Activated effector memory CD4-positive, alpha-beta T cell treated with anti-CD3 and anti-CD28 coated beads, Interleukin-2, amount 50 U/mL, for 16 hours (primary cell): ENCODE results near the gene UBE2B.

Source experiments
- DNase-seq: peaks from one replicate; pipeline ENCODE4 v3.0.0-alpha.2; 2020

The UBE2B gene

DNA sequence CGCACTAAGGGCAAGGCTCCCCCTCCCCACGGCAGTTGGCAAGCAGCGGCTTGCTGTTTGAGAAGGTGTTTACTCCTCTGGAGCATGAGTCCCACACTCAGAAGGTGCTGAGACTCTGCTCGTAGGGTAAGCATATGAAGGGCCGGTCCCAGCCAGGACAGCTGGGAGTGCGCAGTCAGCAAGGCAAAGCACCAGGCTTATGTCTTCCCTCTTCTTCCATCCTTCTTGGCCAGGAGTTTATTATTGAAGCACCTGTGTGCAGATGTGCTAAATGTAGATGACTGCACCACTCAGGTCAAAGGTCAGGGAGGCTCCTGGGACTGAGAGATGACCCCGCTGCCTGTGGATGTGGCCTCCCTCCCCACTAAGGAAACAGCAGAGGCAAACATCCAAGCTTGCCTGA, 67.4 kb downstream of the UBE2B start:
- no peak for DNase-seq

DNA sequence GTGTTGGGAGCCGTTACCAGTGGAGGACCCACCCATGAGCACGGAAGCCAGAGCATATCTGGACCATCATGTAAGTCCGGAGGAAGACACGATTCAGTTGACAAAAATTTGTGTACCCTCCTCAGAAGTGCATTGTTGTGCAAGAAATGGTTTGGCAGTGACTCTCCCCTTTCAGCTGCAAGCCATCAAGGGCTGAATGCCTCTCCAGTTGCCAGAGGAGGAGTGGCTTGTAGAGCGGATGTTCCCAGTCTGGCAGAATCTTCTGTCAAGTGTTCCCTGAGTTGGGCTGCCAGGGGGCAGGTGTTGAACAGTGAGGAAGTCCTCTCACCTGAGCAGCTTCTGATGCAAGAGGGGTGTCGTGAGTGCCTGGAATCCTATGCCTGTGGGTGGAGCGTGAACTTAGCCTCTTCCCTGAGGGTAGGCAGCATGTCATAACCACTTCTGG, 67.9 kb downstream of the UBE2B start:
- no peak for DNase-seq

DNA sequence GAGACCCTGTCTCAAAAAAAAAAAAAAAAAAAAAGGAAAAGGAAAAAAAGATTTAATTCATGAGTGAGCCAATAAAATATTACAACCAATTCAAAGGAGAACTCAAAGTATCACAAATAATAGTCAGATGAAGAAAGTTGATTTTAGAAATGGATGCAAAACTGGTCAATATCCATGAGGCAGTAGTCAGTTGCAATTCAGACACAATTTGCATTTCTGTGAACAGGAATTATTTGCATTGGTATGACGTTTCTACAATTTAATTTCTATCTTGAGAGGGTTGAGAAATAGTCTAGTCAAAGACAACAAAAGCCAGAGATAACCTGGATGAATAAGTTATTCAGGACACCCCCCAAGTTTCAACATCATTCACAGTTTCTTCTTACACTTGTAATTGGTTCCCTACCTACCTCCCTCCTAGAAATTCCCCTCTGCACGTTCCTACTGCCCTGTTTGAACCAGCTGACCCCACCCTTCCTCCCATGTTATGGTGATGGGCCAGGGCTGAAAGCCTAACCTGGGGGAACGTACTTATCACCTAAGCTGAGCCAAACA, 68.9 kb downstream of the UBE2B start:
- no peak for DNase-seq
